ENCODE measurements around the gene GNG3. TPM values are rescaled to one million over a fixed set of nuclear protein-coding genes. Genes with fewer than 3 reads are reported as not detected.
"Not testable (repeated sequence)": the region's sequence is repeated elsewhere in the genome, so short reads cannot be mapped to it uniquely, and the experiment has no call there.

The GNG3 gene
- total RNA-seq, 1 donor: not detected

DNA sequence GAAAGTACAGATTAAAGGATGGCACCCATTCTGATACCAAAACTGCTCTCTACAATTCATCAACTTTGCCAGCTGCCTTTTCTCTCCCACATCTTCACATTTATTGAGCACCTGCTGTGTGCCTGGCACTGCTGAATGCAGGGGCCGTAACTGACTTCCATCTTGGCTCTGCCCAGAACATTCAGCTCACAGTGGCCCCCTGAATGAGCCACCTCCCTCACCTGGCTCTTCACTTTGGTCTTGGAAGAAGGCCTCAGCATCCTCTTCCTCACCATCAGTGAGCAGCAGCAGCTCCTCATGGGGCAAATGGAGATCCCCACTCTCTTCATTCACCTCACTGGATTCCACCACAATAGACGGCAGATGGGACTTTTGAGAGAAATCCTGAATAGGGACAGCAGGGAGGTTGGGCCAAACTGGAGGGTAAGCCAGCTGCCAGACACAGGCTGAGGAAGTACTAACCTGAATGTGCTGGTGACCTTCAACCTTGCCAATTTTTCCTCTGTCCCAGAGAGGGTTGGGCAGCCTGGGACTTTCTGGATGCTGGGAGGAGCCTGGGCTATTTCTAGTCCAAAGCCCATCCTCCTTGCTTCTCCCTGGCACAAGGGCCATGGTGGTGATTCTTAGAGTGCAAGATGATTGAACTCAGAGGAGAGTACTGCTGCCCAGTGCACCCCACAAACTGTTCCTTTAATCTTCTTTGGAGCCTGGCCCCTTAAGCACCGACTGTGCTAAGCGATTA lies 37.9 kb upstream of the GNG3 start:
- H3K4me3 ChIP-seq (ENCODE audit: low read depth, low read length): no peak overlapping the region
- DNase-seq (ENCODE audit: low read depth): no peak
- no peak for TF ChIP-seq CTCF (IDR thresholded peaks at IDR 0.05; ENCODE audit: insufficient read depth, low read length)

DNA sequence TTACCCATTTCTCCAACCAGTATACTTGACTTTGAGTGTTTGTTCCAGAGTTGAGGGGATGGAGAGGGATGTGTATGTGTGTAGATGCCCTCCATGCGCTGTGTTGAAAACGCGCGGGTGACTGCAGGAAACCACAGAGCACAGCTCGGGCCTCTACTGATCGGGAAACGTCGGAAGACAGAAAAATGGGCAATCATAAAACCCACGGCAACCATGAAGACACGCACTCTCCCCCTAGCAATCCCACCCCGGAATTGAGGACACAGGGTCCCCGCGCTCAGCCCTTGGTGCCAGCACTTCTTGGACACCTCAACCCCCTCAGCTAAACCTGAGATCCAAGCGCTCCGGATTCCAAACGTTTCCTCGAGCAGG lies 36.3 kb upstream of the GNG3 start:
- H3K4me3 ChIP-seq (ENCODE audit: low read depth, low read length): peak overlapping the region; percentile 91
- no peak for TF ChIP-seq CTCF (IDR thresholded peaks at IDR 0.05; ENCODE audit: insufficient read depth, low read length)
- no peak for DNase-seq (ENCODE audit: low read depth)

DNA sequence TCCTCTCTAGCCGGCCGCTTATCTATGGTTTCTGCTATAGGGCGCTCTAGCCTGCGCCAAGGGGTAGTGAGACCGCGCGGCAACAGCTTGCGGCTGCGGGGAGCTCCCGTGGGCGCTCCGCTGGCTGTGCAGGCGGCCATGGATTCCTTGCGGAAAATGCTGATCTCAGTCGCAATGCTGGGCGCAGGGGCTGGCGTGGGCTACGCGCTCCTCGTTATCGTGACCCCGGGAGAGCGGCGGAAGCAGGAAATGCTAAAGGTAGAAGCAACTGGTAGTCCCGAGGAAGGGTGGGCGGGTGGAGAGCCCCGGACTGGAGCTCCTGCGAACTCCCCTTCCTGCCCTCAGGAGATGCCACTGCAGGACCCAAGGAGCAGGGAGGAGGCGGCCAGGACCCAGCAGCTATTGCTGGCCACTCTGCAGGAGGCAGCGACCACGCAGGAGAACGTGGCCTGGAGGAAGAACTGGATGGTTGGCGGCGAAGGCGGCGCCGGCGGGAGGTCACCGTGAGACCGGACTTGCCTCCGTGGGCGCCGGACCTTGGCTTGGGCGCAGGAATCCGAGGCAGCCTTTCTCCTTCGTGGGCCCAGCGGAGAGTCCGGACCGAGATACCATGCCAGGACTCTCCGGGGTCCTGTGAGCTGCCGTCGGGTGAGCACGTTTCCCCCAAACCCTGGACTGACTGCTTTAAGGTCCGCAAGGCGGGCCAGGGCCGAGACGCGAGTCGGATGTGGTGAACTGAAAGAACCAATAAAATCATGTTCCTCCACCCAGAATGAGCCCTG lies 35.7 kb upstream of the GNG3 start, which contains the start of the genes LBHD1 and UQCC3:
TSS of gene LBHD1 (minus strand) at position 660 of the 782 bp plus-strand sequence. CDS start 2,236 bp downstream, outside the sequence.
TSS of gene UQCC3 (plus strand) at position 66 of the 782 bp plus-strand sequence. CDS start at position 139, 73 bp downstream.
- no peak for TF ChIP-seq CTCF (IDR thresholded peaks at IDR 0.05; ENCODE audit: insufficient read depth, low read length)
- peak; percentile 90 for DNase-seq (ENCODE audit: low read depth)

DNA sequence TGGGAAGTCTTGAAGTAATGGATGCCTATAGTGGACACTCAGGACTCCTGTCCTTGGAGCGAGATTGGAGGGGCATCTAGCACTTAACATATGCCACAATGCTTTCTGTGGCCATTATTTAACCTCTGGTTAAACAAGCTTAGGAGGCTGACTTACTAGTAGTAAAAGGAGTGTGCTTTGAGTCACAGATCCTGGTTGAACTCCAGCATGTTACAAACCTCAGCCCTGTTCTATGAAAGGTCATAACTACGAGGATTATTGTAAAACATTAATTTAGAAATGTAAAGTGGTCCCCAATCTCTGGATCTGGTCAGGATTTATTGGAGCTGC lies 34.3 kb upstream of the GNG3 start:
- H3K4me3 ChIP-seq (ENCODE audit: low read depth, low read length): no peak overlapping the region
- no peak for TF ChIP-seq CTCF (IDR thresholded peaks at IDR 0.05; ENCODE audit: insufficient read depth, low read length)
- no peak for DNase-seq (ENCODE audit: low read depth)

More for the DNA sequence above, 35.7 kb upstream of the GNG3 start, which contains the start of the genes LBHD1 and UQCC3:
- peak within 1 kb of the TSS; percentile 91 for H3K4me3 ChIP-seq (ENCODE audit: low read depth, low read length)

DNA sequence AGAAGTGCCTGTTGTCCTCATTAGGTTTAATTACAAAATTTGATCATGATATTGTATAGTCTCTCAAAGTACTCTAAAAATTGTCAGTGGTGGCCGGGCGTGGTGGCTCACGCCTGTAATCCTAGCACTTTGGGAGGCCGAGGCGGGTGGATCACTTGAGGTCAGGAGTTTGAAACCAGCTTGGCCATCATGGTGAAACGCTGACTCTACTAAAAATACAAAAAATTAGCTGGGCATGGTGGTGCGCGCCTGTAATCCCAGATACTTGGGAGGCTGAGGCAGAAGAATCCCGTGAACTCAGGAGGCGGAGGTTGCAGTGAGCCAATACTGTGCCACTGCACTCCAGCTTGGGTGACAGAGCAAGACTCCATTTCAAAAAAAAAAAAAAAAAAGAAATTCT lies 32.1 kb upstream of the GNG3 start:
- not testable (repeated sequence) for DNase-seq (ENCODE audit: low read depth); H3K4me3 ChIP-seq (ENCODE audit: low read depth, low read length)

- DNase-seq (ENCODE audit: low read depth): no peak
- no peak overlapping the region for H3K4me3 ChIP-seq (ENCODE audit: low read depth, low read length)
- TF ChIP-seq CTCF (IDR thresholded peaks at IDR 0.05; ENCODE audit: insufficient read depth, low read length): no peak
These were observed 30.8 kb upstream of the GNG3 start for GRCh38 chr11:62676698-62677097.

DNA sequence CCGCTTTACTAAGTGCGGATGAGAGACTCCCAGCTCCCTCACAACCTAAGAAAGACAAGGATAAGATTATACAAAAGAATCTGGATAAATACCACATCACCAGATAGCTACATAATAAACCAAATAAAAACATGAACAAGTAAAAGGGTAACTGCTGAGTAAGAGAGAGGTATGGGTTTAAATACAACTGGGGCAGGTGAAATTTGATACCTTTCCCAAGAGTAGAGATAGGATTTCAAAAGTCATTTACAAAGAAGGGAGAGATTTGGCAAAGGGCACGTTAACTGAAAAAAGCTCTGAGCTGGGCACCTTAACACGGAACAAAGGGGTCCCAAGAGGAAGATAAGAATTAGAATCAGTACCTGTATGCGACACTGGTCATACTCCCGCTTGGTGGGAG lies 30.3 kb upstream of the GNG3 start:
- H3K4me3 ChIP-seq (ENCODE audit: low read depth, low read length): no peak overlapping the region
- TF ChIP-seq CTCF (IDR thresholded peaks at IDR 0.05; ENCODE audit: insufficient read depth, low read length): no peak
- no peak for DNase-seq (ENCODE audit: low read depth)

Data from fibroblast of the aortic adventitia (primary cell).